IMR-90 (cell line): Measurements from ENCODE around the gene CCDC50. TPM values are rescaled to one million over a fixed set of nuclear protein-coding genes. Genes with fewer than 3 reads are reported as not detected.
A peak's percentile ranks its signal among the peaks of the same experiment; 100 is the strongest.

Experiments used
- ATAC-seq: fragments of 200-7000 bp; cut with Tn5 transposase; 2 replicates; pipeline ENCODE4 v1.9.1; 2020; ENCODE audit warnings: low read depth, mild to moderate bottlenecking, moderate library complexity
- BruUV-seq: library from RNA; stranded (reverse); fragments of 400-500 nt; replicated peaks from 2 replicates; lab custom pipeline; 2021; lab: Mats Ljungman, UMichigan
- CTCF ChIA-PET: fragments of 300-600 bp; formaldehyde crosslinking; extraction: SDS; loops from one replicate; lab custom pipeline; 2021; ENCODE audit warnings: antibody characterized with exemption; lab: Yijun Ruan, JAX
- POLR2A ChIA-PET: fragments of 300-600 bp; sonication (Branson Sonifier 250); formaldehyde crosslinking; loops from one replicate; lab custom pipeline; 2022; ENCODE audit warnings: antibody characterized with exemption; ENCODE audit not compliant: unreplicated experiment; lab: Charles Lee
- DNase-seq: peaks from one replicate; pipeline ENCODE4 v3.0.0; 2013
- H2AFZ ChIP-seq: replicated peaks from 2 replicates; pipeline ENCODE3; 2013; ENCODE audit warnings: low read length, mild to moderate bottlenecking; ENCODE audit not compliant: poor library complexity
- H2AK5ac ChIP-seq: 2 replicates; pipeline ENCODE4 v1.6.1; 2013; ENCODE audit warnings: low read depth, low read length, inconsistent platforms
- H2AK9ac ChIP-seq: replicated peaks from 2 replicates; pipeline ENCODE3; 2013; ENCODE audit warnings: mild to moderate bottlenecking, low read depth, low read length, moderate library complexity; ENCODE audit not compliant: poor library complexity
- H2BK120ac ChIP-seq: 2 replicates; pipeline ENCODE4 v1.6.1; 2013; ENCODE audit warnings: low read depth, low read length, inconsistent platforms
- H2BK15ac ChIP-seq: 3 replicates; pipeline ENCODE4 v1.6.1; 2013; ENCODE audit warnings: low read depth, low read length, inconsistent platforms
- H2BK20ac ChIP-seq: 2 replicates; pipeline ENCODE4 v1.6.1; 2013; ENCODE audit warnings: low read depth, mild to moderate bottlenecking, inconsistent platforms, low read length, moderate library complexity
- H2BK5ac ChIP-seq: 2 replicates; pipeline ENCODE4 v1.6.1; 2013; ENCODE audit warnings: mild to moderate bottlenecking, low read depth, low read length, inconsistent platforms; ENCODE audit not compliant: poor library complexity, severe bottlenecking
- H3K14ac ChIP-seq: replicated peaks from 2 replicates; pipeline ENCODE4 v1.6.1; 2013; ENCODE audit warnings: low read depth, low read length, inconsistent platforms
- H3K18ac ChIP-seq: 2 replicates; pipeline ENCODE4 v1.6.1; 2013; ENCODE audit warnings: low read depth, low read length, control low read depth
- H3K23ac ChIP-seq: 2 replicates; pipeline ENCODE4 v1.6.1; 2013; ENCODE audit warnings: low read depth, low read length, inconsistent platforms
- H3K27ac ChIP-seq: 2 replicates; pipeline ENCODE4 v1.5.1; 2013; ENCODE audit warnings: mild to moderate bottlenecking, control low read depth, low read length; ENCODE audit not compliant: insufficient read depth
- H3K27me3 ChIP-seq: 2 replicates; pipeline ENCODE4 v1.6.1; 2013; ENCODE audit warnings: low read length; ENCODE audit not compliant: control insufficient read depth, insufficient read depth
- H3K36me3 ChIP-seq: 2 replicates; pipeline ENCODE4 v1.6.1; 2013; ENCODE audit warnings: low read length, mixed read lengths; ENCODE audit not compliant: control insufficient read depth, insufficient read depth
- H3K4ac ChIP-seq: 2 replicates; pipeline ENCODE4 v1.6.1; 2013; ENCODE audit warnings: low read depth, low read length, inconsistent platforms
- H3K4me1 ChIP-seq: 2 replicates; pipeline ENCODE4 v1.6.1; 2013; ENCODE audit warnings: low read length, mixed read lengths; ENCODE audit not compliant: control insufficient read depth, insufficient read depth
- H3K4me2 ChIP-seq: 2 replicates; pipeline ENCODE4 v1.6.1; 2013; ENCODE audit warnings: low read depth, mild to moderate bottlenecking, control low read depth, low read length, moderate library complexity
- H3K4me3 ChIP-seq: 2 replicates; pipeline ENCODE4 v1.5.1; 2013; ENCODE audit warnings: low read depth, mild to moderate bottlenecking, control low read depth, low read length, moderate library complexity; ENCODE audit not compliant: insufficient read depth
- H3K56ac ChIP-seq: 2 replicates; pipeline ENCODE4 v1.6.1; 2013; ENCODE audit warnings: low read length, inconsistent platforms; ENCODE audit not compliant: insufficient read depth; ENCODE audit errors: extremely low read depth
- H3K79me1 ChIP-seq, 2 experiments: 2 replicates each; pipeline ENCODE4 v1.6.1; 2013; ENCODE audit warnings: low read length in 2 of 2, inconsistent platforms in 1 of 2, low read depth in 1 of 2
- H3K9ac ChIP-seq: 2 replicates; pipeline ENCODE4 v1.6.1; 2013; ENCODE audit warnings: low read depth, low read length, control low read depth
- H3K9me1 ChIP-seq: 2 replicates; pipeline ENCODE4 v1.6.1; 2013; ENCODE audit warnings: low read length, inconsistent platforms; ENCODE audit not compliant: insufficient read depth
- H3K9me3 ChIP-seq: 2 replicates; pipeline ENCODE4 v1.6.1; 2013; ENCODE audit warnings: low read length; ENCODE audit not compliant: control insufficient read depth, insufficient read depth
- H4K20me1 ChIP-seq: 2 replicates; pipeline ENCODE4 v1.6.1; 2013; ENCODE audit warnings: low read length, inconsistent platforms; ENCODE audit not compliant: insufficient read depth
- H4K5ac ChIP-seq: 2 replicates; pipeline ENCODE4 v1.6.1; 2013; ENCODE audit warnings: mild to moderate bottlenecking, low read depth, low read length, control low read depth
- H4K8ac ChIP-seq, 2 experiments: 2 replicates each; pipeline ENCODE4 v1.6.1; 2013; ENCODE audit warnings: low read depth in 2 of 2, low read length in 2 of 2, control low read depth in 1 of 2, inconsistent platforms in 1 of 2
- H4K91ac ChIP-seq: 2 replicates; pipeline ENCODE4 v1.6.1; 2013; ENCODE audit warnings: low read depth, low read length, inconsistent platforms; ENCODE audit not compliant: insufficient read depth
- BHLHE40 ChIP-seq: fragments of 150-350 bp; IDR thresholded peaks from 2 replicates; pipeline ENCODE4 v1.6.1; 2016; ENCODE audit warnings: mild to moderate bottlenecking, low read depth, low read length
- CEBPB ChIP-seq: IDR thresholded peaks from 2 replicates; pipeline ENCODE4 v1.6.1; 2012; ENCODE audit warnings: low read depth, low read length, improper control_type of control experiment
- CHD1 ChIP-seq: IDR thresholded peaks from 2 replicates; pipeline ENCODE4 v1.6.1; 2012; ENCODE audit warnings: low read depth, low read length, improper control_type of control experiment
- FOS ChIP-seq: fragments of 150-350 bp; IDR thresholded peaks from 2 replicates; pipeline ENCODE4 v1.6.1; 2016; ENCODE audit warnings: low read depth, low read length
- MAFK ChIP-seq: IDR thresholded peaks from 2 replicates; pipeline ENCODE4 v1.6.1; 2012; ENCODE audit warnings: low read depth, low read length, improper control_type of control experiment
- MAZ ChIP-seq: IDR thresholded peaks from 2 replicates; pipeline ENCODE4 v1.6.1; 2012; ENCODE audit warnings: low read depth, mild to moderate bottlenecking, low read length, improper control_type of control experiment, moderate library complexity, borderline replicate concordance
- MXI1 ChIP-seq: IDR thresholded peaks from 2 replicates; pipeline ENCODE4 v1.6.1; 2012; ENCODE audit warnings: low read depth, mild to moderate bottlenecking, low read length, moderate library complexity, borderline replicate concordance
- NFE2L2 ChIP-seq: fragments of 150-350 bp; IDR thresholded peaks from 2 replicates; pipeline ENCODE4 v1.6.1; 2016; ENCODE audit warnings: low read depth, mild to moderate bottlenecking, low read length
- POLR2A ChIP-seq: IDR thresholded peaks from 2 replicates; pipeline ENCODE4 v1.6.1; 2012; ENCODE audit warnings: mild to moderate bottlenecking, low read depth, low read length
- RAD21 ChIP-seq: IDR thresholded peaks from 2 replicates; pipeline ENCODE4 v1.6.1; 2012; ENCODE audit warnings: low read length, improper control_type of control experiment
- RCOR1 ChIP-seq: IDR thresholded peaks from 2 replicates; pipeline ENCODE4 v1.6.1; 2012; ENCODE audit warnings: mild to moderate bottlenecking, low read length, improper control_type of control experiment; ENCODE audit not compliant: insufficient replicate concordance
- RFX5 ChIP-seq: IDR thresholded peaks from 2 replicates; pipeline ENCODE4 v1.8.0; 2012; ENCODE audit warnings: low read depth, mild to moderate bottlenecking, low read length, moderate library complexity
- SMC3 ChIP-seq: fragments of 150-350 bp; IDR thresholded peaks from 2 replicates; pipeline ENCODE4 v1.6.1; 2016; ENCODE audit warnings: low read depth, mild to moderate bottlenecking, antibody characterized with exemption, low read length, moderate library complexity
- dilution Hi-C: fragments of 300-500 bp; cut with HindIII; formaldehyde crosslinking; loops from one replicate; pipeline ENCODE4 v1.14.3; 2018; ENCODE audit warnings: low sequenced_read_pairs; ENCODE audit not compliant: unreplicated experiment
- in situ Hi-C: fragments of 300-500 bp; cut with MboI; formaldehyde crosslinking; loops from 3 replicates; pipeline ENCODE4 v1.14.3; 2019; ENCODE audit warnings: low sequenced_read_pairs, inconsistent platforms, mixed read lengths
- intact Hi-C: fragments of 100-400 bp; cut with micrococcal nuclease; formaldehyde crosslinking; loops from 2 replicates; pipeline ENCODE4 v1.10.0; 2022
- polyA plus RNA-seq, 3 experiments: library from polyadenylated mRNA; depleted of rRNA; stranded (reverse); fragments of >200 nt; gene quantifications; 2 replicates each; pipeline ENCODE4 v1.2.3, GENCODE V29; 2012; ENCODE audit warnings: low replicate concordance in 1 of 3
- total RNA-seq: library from RNA; depleted of rRNA; stranded (reverse); fragments of >200 nt; gene quantifications from 2 replicates; pipeline ENCODE4 v1.2.3, GENCODE V29; 2012
- TF ChIP-seq, protein P1 (sequence below): fragments of 150-350 bp; IDR thresholded peaks from 2 replicates; pipeline ENCODE4 v1.6.1; 2016; ENCODE audit warnings: low read depth, mild to moderate bottlenecking, low read length, moderate library complexity, borderline replicate concordance
- TF ChIP-seq, protein P2 (sequence below): conservative IDR thresholded peaks from 2 replicates; pipeline ENCODE4 v1.5.1; 2012; ENCODE audit warnings: mild to moderate bottlenecking, low read depth, low read length, improper control_type of control experiment
- TF ChIP-seq, protein P3 (sequence below): fragments of 150-350 bp; IDR thresholded peaks from 2 replicates; pipeline ENCODE4 v1.6.1; 2017; ENCODE audit warnings: mild to moderate bottlenecking, antibody characterized with exemption, low read length, low read depth

Gene CCDC50
- total and polyA plus RNA-seq, 2 of the 4 experiments (the other 2 are of a cell fraction) = 59.0 to 63.1 TPM

DNA sequence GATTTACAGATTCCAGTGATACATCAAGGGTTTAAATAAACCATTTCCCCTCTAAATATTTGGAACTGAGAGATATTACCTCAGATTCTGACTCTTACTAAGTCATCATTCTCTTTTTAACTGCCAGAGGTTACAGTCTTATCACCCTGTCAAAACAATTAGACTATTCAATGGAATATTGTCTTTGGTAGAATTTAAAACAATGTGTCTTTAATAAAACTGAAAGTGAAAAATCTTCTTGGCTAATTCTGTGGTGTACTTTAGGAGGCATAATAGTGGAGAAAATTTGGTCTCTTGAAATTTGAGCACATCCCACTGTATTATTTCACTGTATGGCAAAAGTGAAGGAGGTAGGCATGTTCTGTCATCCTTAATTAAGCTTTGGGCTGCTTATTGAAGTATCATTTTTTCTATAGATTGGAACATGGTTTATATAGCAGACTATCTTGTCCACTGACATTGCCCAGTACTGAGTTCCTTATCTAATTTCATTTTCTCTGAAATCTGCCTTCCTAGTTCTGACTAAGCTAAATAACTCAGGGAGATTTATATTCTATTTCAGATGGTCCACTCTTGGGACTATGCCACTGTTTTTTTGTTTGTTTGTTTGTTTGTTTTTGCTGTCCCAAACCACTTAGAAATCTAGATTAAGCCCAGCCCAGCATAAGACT is 49.1 kb downstream of the CCDC50 start:
- Histone ChIP-seq H2AK9ac (no peak overlapping the region), H2BK5ac (peak overlapping the region; percentile 9), H2AFZ (no peak overlapping the region), H2BK20ac (no peak overlapping the region), H4K5ac (peak overlapping the region; percentile 39), H4K20me1 (no peaks in the 10 kb centered on the region), H3K4ac (no peak overlapping the region), H3K23ac (no peak overlapping the region), H3K4me3 (no peak overlapping the region), H2BK120ac (no peak overlapping the region), H4K8ac (no peak overlapping the region), H3K79me1 (peaks cover 13 to 52% of the 10 kb centered on the region in 2 experiments), H3K18ac (peak overlapping the region; percentile 60; the same call in 1 of the 2 replicates), H3K9me1 (peaks cover 8% of the 10 kb centered on the region), H3K36me3 (peaks cover 21% of the 10 kb centered on the region), H3K4me2 (no peak overlapping the region), H3K56ac (no peak overlapping the region), H4K91ac (no peak overlapping the region), H3K9me3 (no peaks in the 10 kb centered on the region), H3K14ac (no peak overlapping the region), H2BK15ac (no peak overlapping the region), H2AK5ac (no peak overlapping the region), H3K9ac (no peak overlapping the region), H3K27me3 (no peaks in the 10 kb centered on the region), H3K4me1 (peaks cover 12% of the 10 kb centered on the region), H3K27ac (no peak overlapping the region; the same call in 1 of the 2 replicates)
- intact Hi-C loops = loop anchor here (5.0 kb wide), 2 partner anchors 46 to 141 kb away; partner anchors contain the start of gene UTS2B
- no peak for TF ChIP-seq MXI1
- no peak for TF ChIP-seq CHD1
- no peak for TF ChIP-seq MAFK
- TF ChIP-seq SMC3 = no peak
- TF ChIP-seq NFE2L2 = no peak
- no peak for TF ChIP-seq POLR2A
- TF ChIP-seq RFX5 = no peak
- TF ChIP-seq MAZ = no peak
- TF ChIP-seq, protein P1, sequence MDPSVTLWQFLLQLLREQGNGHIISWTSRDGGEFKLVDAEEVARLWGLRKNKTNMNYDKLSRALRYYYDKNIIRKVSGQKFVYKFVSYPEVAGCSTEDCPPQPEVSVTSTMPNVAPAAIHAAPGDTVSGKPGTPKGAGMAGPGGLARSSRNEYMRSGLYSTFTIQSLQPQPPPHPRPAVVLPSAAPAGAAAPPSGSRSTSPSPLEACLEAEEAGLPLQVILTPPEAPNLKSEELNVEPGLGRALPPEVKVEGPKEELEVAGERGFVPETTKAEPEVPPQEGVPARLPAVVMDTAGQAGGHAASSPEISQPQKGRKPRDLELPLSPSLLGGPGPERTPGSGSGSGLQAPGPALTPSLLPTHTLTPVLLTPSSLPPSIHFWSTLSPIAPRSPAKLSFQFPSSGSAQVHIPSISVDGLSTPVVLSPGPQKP = no peak
- TF ChIP-seq BHLHE40 = no peak
- TF ChIP-seq, protein P2, sequence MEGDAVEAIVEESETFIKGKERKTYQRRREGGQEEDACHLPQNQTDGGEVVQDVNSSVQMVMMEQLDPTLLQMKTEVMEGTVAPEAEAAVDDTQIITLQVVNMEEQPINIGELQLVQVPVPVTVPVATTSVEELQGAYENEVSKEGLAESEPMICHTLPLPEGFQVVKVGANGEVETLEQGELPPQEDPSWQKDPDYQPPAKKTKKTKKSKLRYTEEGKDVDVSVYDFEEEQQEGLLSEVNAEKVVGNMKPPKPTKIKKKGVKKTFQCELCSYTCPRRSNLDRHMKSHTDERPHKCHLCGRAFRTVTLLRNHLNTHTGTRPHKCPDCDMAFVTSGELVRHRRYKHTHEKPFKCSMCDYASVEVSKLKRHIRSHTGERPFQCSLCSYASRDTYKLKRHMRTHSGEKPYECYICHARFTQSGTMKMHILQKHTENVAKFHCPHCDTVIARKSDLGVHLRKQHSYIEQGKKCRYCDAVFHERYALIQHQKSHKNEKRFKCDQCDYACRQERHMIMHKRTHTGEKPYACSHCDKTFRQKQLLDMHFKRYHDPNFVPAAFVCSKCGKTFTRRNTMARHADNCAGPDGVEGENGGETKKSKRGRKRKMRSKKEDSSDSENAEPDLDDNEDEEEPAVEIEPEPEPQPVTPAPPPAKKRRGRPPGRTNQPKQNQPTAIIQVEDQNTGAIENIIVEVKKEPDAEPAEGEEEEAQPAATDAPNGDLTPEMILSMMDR = no peak
- no peak for TF ChIP-seq RCOR1
- TF ChIP-seq FOS = no peak
- TF ChIP-seq, protein P3, sequence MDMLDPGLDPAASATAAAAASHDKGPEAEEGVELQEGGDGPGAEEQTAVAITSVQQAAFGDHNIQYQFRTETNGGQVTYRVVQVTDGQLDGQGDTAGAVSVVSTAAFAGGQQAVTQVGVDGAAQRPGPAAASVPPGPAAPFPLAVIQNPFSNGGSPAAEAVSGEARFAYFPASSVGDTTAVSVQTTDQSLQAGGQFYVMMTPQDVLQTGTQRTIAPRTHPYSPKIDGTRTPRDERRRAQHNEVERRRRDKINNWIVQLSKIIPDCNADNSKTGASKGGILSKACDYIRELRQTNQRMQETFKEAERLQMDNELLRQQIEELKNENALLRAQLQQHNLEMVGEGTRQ = no peak
- TF ChIP-seq RAD21 = no peak
- TF ChIP-seq CEBPB = no peak
- no peak for ATAC-seq
- ChIA-PET POLR2A (no interaction called here), CTCF (interaction anchor here (0.5 kb wide), 1 partner anchor 41 kb away, joined by 3 read pairs; no protein-coding TSS in a partner anchor)
- DNase-seq = no peak
- dilution Hi-C loops = no loop called here
- in situ Hi-C loops = loop anchor here (10.0 kb wide), 1 partner anchor 133 kb away; no protein-coding TSS in a partner anchor
- BruUV-seq = no TSS peak
